ENCODE data around the gene IRF2BP1. TPM values are rescaled to one million over a fixed set of nuclear protein-coding genes. Genes with fewer than 3 reads are reported as not detected.

The IRF2BP1 gene
- total RNA-seq, 2 donors from 2014 or later, result 14.3 to 14.5 TPM

DNA sequence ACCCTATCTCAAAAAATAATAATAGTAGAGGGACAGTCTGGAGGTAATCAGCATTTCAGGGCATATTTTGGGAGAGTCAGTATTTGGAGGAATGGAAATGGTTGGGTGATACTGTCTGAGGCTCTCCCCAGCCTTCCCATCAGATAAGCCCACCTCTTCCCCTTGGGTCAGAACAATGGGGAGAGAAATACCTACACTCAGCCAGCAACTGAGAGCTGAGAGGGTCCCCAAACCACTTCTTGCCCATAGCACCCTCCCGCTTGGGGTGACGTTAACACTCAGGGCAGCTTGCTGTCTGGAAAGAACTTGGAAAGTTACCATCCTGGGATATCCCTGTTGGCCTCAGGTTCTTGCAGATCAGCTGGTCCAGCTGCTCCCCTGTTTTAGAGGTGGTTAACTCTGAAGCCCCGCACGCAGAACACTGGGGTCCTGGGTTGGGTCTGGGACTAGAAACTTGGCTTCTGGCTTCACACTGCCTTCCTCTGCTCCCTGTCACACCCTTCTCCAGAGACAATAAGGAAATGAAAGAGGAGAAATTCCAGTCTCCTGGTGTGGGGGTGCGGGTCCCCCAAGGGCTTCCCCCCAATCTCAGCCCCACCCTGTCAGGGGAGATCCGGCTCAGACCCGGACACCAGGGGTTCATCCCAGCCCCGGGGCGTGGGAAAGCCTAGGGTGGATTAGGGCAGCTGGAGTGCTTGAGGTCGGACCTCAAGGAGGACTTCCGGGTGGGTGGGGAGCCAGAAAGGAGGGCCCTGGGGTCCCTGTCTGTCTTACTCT, 19.4 kb downstream of the IRF2BP1 start:
- intact Hi-C loops (cut with DNase I), result loop anchor here in 1 of 2 donors (5.0 kb wide), 1 partner anchor 899 kb away; no protein-coding TSS in a partner anchor
- DNase-seq (ENCODE audit: low spot score), result no peak

DNA sequence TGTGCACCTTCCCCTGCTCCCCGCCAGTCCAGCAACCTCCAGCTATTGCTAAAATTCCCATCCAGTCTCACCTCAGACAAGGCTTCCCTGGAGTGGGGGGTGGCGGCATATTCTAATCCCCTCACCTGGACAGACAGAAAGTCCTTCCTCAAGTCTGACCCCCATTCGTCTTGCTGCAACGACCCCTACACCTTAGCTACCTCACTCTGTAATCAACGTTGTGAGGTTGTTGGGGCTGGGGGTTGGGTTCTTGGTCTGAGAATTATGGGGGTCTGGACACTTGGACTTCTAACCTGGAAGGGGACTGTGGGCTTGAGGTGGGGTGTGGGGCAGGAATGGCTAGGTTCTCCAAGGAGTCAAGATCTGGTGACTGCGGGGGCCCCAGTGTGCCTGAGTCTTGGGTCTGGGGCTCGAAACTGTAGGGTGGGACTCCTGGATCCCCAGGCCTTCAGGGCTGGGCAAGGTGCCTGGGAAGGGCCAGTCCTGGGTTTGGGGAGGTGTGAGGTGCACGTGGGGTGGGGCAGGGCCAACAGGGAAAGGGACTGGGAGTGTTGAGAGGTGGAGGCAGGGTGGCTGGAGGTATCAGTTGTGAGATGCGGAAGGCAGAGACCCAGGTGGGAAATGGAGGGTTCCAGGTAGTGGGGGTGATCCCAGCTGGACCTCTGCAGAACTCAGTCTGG, 20.5 kb downstream of the IRF2BP1 start:
- intact Hi-C loops (cut with DNase I), result loop anchor here in 1 of 2 donors (5.0 kb wide), 1 partner anchor 898 kb away; no protein-coding TSS in a partner anchor

GRCh38 chr19:45864629-45865082, 21.3 kb downstream of the IRF2BP1 start:
- intact Hi-C loops (cut with DNase I), result loop anchor here in 1 of 2 donors (5.0 kb wide), 1 partner anchor 897 kb away; no protein-coding TSS in a partner anchor
- DNase-seq (ENCODE audit: low spot score), result no peak

More for the DNA sequence above, 20.5 kb downstream of the IRF2BP1 start:
- no peak for DNase-seq (ENCODE audit: low spot score)

DNA sequence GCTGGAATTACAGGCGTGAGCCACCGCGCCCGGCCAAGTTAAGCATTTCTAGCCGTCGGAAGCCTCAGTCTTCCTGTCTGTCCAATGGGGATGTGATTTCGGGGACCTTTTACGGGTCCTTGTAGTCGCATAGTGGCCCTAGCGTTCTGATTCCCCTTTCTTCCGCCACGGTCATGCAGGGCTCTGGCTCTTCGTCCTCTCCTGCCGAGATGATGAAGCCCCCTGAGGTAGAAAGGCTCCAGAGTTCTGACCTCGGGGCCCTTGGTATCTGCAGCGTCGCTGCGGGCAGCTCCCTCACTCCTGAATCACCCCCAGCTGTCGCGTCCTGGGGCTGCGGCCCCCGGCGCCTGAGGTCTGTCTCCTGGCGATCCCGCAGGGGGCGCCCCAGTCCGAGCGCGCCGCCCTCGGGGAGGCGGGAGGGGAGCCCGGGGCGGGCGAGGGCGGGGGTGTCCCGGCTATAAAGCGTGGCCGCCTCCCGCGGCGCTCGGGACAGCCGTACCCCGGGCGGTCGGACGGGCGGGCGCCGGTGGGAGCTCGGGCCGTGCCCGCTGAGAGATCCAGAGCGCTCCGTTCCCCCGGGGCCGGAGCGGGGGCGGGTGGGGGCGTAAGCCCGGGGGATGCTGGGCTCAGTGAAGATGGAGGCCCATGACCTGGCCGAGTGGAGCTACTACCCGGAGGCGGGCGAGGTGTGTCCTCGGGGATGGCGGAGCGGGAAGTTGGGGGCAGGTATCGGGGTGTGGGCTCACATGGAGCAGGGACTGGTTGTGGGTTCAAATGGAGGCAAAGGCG, 21.9 kb downstream of the IRF2BP1 start, which contains the start of gene FOXA3:
FOXA3 (plus strand) TSS at position 487 of the 789 bp plus-strand sequence; CDS start at position 618, 131 bp downstream.
- DNase-seq (ENCODE audit: low spot score), result no peak
- intact Hi-C loops (cut with DNase I), result no loop called here

- intact Hi-C loops (cut with DNase I), result no loop called here
- DNase-seq (ENCODE audit: low spot score), result no peak
Observed at GRCh38 chr19:45863335-45863839, 22.6 kb downstream of the IRF2BP1 start.

- intact Hi-C loops (cut with DNase I), result no loop called here
- DNase-seq (ENCODE audit: low spot score), result peak; percentile 100
Observed at GRCh38 chr19:45862564-45863334, 23.2 kb downstream of the IRF2BP1 start, which contains the start of gene SYMPK. SYMPK (minus strand) TSS chr19:45863147; CDS start chr19:45854495, 8,652 bp downstream.

GRCh38 chr19:45862271-45862563, 23.7 kb downstream of the IRF2BP1 start:
- intact Hi-C loops (cut with DNase I), result no loop called here
- DNase-seq (ENCODE audit: low spot score), result no peak

GRCh38 chr19:45860359-45861259, 25.3 kb downstream of the IRF2BP1 start:
- DNase-seq (ENCODE audit: low spot score), result no peak
- intact Hi-C loops (cut with DNase I), result no loop called here

DNA sequence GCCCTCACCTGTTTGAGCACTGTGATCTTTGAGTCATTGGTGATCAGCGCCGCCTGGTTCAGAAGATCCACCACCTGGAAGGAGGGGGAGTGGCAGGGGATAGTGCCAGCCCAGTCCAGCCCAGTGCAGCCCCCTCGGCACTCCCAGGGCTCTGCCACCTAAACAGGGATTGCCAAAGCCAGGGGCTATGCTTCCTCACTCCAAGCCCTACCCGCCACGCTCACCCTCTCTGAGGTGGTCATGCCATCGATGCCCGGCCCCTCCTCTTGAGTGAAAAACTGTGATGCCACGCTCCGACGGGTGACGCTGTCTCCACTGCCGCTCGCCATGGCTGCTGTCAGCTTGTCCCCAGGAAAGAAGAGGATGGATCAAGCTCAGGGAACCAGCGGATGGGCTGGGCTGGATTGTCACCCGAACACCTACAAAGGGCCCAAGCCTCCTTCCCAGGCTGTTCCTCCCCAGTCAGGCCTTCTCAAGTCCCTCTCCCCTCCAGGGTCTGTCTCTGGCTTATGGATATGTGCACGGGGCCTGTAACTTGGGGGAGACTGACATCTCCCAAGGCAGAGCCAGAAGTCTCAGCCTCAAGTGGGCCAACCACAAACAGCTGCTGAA, 31.7 kb downstream of the IRF2BP1 start:
- intact Hi-C loops (cut with DNase I), result no loop called here
- DNase-seq (ENCODE audit: low spot score), result no peak

GRCh38 chr19:45852983-45853382, 33.0 kb downstream of the IRF2BP1 start:
- intact Hi-C loops (cut with DNase I), result no loop called here
- DNase-seq (ENCODE audit: low spot score), result peak; percentile 30

DNA sequence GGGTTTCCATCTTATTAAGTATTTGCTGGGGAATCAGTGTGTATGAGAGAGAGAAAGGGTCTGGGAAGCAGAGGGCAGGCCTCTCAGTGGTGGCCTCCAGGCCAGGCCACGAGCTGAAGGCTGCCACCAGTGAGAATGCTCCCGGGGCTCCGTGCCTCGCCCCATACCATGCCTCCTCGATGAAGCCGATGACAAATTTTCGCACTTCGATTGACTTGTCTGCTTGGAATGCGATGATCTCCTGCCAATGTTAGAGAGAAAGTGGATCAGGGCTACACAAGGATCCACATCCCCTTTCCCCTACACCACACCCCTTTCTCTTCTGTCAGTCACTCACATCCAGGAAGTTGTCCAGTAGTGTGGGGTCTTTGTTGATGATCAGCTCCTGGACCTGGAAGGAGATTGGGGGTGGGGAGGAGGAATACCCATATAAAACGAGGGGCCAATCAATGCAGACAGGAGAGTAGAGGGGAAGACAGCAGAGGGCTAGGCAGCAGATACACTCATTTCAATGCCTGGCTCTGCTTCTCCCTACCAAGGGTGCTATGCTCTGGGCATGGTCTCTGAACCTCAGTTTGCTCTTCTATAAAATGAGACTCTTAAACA, 33.7 kb downstream of the IRF2BP1 start:
- peak; percentile 23 for DNase-seq (ENCODE audit: low spot score)
- intact Hi-C loops (cut with DNase I), result no loop called here

GRCh38 chr19:45848922-45849321, 37.0 kb downstream of the IRF2BP1 start:
- DNase-seq (ENCODE audit: low spot score), result no peak
- intact Hi-C loops (cut with DNase I), result no loop called here

DNA sequence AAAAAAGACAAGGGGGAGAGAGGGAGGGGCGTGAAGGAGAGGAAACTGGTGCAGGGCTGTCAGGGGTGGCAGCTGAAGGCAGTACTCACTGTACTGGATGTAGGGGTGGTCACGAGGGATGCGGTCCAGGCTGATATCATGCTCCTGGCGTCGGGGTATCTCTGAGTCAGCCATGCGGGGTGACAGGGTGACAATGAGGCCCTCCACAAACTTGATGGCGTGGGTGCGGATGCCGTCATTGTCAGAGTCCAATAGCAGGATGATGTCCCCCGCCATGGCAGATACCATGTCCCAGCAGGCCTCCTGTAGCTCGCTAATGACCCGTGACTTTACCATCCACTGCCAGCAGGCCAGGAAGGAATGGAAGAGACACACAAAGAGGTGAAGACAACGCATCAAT, 38.3 kb downstream of the IRF2BP1 start:
- peak; percentile 59 for DNase-seq (ENCODE audit: low spot score)
- intact Hi-C loops (cut with DNase I), result no loop called here

DNA sequence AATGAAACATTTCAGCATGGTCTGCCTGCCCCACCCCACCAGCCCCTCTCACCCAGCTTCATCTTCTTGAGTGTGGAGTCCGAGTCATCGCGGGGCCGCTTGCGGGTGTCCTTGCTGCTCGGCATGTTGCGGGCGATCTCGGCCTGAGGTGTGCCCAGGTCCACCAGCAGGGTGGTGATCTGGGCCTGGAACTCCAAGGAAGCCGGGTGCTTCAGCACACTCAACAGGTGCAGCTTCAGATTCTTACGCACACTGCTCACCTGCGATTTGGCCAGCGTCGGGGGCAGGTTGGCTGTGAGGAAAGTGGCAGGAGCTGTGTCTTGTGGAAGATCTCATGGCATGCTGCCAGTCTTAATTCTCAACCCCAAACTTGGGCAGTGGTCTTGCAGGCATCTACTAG, 43.7 kb downstream of the IRF2BP1 start:
- DNase-seq (ENCODE audit: low spot score), result peak; percentile 50
- intact Hi-C loops (cut with DNase I), result no loop called here

GRCh38 chr19:45834970-45835369, 51.0 kb downstream of the IRF2BP1 start:
- DNase-seq (ENCODE audit: low spot score), result peak; percentile 58
- intact Hi-C loops (cut with DNase I), result no loop called here

All from posterior vena cava (tissue), 2 donors.